GM12864 (cell line): ENCODE results near the gene ZSWIM1.
A peak's percentile ranks its signal among the peaks of the same experiment; 100 is the strongest.
"Not testable (repeated sequence)": the region's sequence is repeated elsewhere in the genome, so short reads cannot be mapped to it uniquely, and the experiment has no call there.

Experiments
- DNase-seq: peaks from one replicate; pipeline ENCODE4 v3.0.0-alpha.2; 2011; ENCODE audit warnings: low read depth
- H3K4me3 ChIP-seq: 2 replicates; pipeline ENCODE4 v1.5.1; 2011; ENCODE audit warnings: mild to moderate bottlenecking, low read depth, low read length, control low read depth
- TF ChIP-seq, protein P1 (sequence below): IDR thresholded peaks from 2 replicates; pipeline ENCODE4 v1.5.1; 2011; ENCODE audit warnings: low read depth, mild to moderate bottlenecking, moderate library complexity, low read length, control low read depth, inconsistent platforms; ENCODE audit errors: missing control alignments

The ZSWIM1 gene

DNA sequence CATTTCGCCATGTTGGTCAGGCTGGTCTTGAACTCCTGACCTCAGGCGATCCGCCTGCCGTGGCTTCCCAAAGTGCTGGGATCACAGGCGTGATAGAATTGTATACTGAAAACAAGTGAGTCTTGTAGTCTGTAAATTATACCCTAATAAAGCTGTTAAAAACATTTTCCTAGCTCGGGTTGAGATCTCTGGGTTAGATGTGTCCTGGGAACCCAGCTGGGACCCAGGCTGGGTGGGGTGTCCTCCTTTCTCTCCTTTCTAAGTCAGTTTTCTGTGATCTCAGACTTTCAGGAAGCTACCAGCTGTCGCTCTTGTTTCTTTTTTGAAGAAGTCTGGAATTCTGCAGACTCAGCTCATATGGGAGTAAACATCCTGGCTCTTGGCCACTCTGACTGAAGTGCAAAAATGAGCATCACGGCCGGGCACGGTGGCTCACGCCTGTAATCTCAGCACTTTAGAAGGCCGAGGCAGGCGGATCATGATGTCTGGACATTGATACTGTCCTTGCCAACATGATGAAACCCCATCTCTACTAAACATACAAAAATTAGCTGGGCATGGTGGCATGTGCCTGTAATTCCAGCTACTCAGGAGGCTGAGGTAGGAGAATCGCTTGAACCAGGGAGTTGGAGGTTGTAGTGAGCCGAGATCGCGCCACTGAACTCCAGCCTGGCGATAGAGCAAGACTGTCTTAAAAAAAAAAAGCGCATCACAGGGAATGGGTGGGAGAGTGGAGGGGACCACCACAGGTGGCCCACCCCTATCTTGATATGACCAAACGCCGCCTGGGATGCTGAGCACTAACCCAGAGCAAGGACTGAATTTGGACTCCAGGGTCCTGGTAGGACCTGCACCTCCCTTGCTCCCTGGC lies 43.6 kb downstream of the ZSWIM1 start:
- TF ChIP-seq, protein P1, sequence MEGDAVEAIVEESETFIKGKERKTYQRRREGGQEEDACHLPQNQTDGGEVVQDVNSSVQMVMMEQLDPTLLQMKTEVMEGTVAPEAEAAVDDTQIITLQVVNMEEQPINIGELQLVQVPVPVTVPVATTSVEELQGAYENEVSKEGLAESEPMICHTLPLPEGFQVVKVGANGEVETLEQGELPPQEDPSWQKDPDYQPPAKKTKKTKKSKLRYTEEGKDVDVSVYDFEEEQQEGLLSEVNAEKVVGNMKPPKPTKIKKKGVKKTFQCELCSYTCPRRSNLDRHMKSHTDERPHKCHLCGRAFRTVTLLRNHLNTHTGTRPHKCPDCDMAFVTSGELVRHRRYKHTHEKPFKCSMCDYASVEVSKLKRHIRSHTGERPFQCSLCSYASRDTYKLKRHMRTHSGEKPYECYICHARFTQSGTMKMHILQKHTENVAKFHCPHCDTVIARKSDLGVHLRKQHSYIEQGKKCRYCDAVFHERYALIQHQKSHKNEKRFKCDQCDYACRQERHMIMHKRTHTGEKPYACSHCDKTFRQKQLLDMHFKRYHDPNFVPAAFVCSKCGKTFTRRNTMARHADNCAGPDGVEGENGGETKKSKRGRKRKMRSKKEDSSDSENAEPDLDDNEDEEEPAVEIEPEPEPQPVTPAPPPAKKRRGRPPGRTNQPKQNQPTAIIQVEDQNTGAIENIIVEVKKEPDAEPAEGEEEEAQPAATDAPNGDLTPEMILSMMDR: no peak
- no peak overlapping the region for H3K4me3 ChIP-seq
- DNase-seq: no peak

DNA sequence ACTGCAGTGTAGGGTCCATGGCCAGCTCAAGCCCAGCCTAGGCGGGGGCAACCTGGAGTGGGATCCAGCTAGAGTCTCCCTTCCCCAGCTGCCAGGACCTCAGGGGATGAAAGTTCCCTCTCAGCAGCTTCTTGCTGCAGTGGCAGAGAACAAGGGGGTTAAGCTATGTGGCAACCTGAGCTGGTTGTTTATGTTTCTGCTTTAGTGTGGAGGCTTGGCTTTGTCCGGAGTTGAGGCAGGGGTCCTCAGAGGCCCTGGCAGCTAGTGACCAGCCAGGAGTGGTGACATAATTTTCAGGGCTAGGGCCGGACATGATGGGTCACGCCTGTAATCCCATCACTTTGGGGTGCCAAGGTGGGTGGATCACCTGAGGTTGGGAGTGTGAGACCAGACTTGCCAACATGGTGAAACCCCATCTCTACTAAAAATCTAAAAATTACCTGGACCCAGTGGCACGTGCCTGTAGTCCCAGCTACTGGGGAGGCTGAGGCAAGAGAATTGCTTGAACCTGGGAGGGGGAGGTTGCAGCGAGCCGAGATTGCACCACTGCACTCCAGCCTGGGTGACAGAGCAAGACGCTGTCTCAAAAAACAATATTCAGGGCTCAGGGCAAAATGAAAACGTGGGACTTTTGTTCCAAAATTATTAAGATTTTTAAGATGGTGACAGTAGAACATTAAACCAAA lies 44.9 kb downstream of the ZSWIM1 start:
- TF ChIP-seq, protein P1: no peak

DNA sequence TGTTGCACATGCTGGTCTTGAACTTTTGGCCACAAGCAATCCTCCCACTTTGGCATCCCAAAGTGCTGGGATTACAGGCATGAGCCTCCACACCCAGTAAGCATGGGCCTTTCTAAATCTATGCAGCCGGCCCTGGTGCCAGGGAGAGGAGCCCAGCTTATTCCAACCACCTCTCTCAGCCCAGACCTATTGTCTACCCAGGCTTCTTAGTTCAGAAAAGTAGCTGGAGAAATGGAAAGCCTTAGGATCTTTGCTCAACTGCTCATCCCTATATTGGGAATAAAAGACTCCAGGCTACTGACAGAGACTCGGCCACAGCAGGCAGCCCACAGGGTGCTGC lies 45.7 kb downstream of the ZSWIM1 start:
- TF ChIP-seq, protein P1: no peak
- H3K4me3 ChIP-seq: no peak overlapping the region
- DNase-seq: no peak

More for the DNA sequence above, 44.9 kb downstream of the ZSWIM1 start:
- no peak for DNase-seq
- H3K4me3 ChIP-seq: no peak overlapping the region

- no peak overlapping the region for H3K4me3 ChIP-seq
- TF ChIP-seq, protein P1: no peak
- no peak for DNase-seq
Measured at GRCh38 chr20:45927071-45927878, 46.2 kb downstream of the ZSWIM1 start.

GRCh38 chr20:45931680-45932079 lies 50.7 kb downstream of the ZSWIM1 start:
- not testable (repeated sequence) for H3K4me3 ChIP-seq, DNase-seq

DNA sequence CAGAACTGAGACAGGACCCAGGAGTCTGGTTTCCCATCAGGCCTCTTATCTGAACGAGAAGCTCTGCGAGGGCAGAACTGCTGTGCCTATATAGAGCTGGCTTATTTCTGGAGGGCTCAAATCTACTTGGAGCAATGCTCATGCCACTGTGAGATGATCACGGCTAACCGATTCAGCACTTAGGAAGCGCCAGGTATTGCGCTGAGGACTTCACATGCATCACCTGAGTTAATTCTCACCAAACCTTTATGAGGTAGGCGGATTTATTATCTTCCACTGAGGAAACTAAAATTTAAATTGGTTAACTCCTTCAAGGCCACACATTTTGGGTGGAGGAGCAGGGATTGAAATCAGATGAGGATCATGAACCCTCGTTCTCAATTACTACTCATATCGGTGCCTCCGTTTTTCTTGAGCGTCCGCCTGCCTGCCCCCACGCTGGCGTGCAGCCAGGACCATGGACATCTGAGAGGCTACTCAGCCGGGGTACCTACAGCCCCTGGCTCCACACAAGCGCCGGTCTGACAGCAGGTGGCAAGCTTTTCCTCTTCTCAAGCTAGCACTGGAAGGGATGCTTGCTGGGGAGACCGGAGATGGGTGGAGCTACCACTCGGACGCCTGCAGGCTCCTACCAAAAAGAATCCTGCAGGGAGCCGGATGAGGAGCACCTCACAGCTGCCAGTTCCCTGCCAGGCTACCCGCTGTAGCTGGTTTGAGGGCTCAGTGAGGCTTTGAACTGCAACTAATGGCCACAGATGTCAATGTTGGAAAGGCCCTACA lies 52.4 kb downstream of the ZSWIM1 start:
- DNase-seq: peak; percentile 45
- TF ChIP-seq, protein P1: peak; percentile 28
- H3K4me3 ChIP-seq: peak overlapping the region; percentile 79
